Regular cardiac myocyte (primary cell): ENCODE results near the gene COX6B1. TPM values are rescaled to one million over a fixed set of nuclear protein-coding genes. Genes with fewer than 3 reads are reported as not detected.

Experiments used
- total RNA-seq: library from RNA; depleted of rRNA; stranded (reverse); fragments of >200 nt; gene quantifications from 2 replicates; pipeline ENCODE4 v1.2.3, GENCODE V29; 2014

Gene COX6B1
- total RNA-seq = 282 and 447 TPM in 2 replicates

DNA sequence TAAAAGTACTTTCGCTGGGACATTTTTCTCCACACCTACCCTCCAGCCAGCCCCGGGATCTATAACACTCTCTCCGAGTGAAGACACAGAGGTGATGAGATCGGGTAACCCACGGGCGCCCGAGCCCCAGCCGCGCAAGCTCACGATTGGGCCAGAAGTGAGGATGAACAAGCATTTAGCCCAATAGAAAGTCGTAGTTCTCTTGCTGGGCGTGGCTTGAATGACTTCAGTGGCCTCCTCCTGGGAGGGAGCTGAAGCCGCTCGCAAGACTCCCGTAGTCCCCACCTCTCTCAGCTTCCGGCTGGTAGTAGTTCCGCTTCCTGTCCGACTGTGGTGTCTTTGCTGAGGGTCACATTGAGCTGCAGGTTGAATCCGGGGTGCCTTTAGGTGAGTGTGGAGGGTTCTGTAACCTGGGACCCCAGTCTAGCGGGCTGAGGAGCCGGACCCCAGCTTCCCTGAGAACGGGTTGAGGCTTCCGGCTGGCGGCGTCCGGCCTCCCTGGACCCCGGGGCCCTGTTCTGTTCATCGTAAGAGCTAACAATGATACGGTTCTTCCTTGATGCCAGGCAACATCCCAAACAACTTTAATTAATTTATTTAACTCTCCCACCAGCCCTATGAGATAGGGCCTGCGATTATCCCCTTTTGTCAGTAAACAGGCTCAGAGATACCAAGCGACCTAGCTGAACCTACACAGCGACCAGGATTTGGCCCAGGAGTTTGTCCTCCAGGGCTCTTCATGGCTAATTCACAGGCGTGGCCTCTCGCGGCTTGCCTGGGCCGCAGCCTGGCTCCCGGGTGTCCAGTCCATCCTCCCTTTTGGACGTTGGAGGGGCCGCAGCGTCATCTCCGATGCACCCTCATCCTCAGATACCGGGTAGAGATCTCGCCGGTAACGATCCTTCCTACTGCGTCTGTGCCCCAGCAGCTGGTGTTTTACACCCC is at the start of gene COX6B1:
Gene COX6B1 (plus strand): TSS at position 307 of the 945 bp plus-strand sequence. CDS start 2,921 bp downstream, outside the sequence.

DNA sequence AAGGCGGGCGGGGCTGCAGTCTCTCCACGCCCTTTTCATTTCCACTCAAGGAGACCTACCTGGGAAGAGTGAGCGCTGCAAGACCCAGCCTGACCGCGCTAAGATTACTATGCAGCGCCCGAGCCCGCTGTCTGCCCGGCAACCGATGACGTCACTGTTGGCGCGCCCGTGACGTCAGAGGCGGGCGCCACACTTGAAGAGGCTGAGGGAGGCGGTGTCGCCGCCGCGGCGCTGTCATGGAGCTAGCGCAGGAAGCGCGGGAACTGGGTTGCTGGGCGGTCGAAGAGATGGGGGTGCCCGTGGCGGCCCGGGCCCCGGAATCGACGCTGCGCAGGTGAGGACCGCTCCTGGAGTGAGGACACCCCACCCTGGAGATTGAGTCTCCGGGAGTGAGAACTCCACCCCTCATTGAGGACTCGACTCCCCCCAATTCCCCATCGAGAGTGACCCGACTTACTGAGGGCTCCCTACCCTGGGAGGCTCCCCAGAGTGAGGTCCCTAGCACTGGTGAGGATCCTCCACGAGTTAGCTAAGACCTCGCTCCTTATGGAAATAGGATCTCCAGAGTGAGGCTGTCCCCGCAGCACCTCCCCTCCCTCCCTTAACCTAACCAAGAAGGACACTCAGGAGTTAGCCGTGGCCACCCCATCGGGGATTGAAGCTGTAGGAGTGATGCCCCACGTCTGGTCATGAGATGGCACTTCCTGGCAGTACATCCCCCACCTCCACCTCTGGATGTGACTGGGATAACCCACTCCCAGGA is 35.4 kb upstream of the COX6B1 start, which contains the start of gene HAUS5:
Gene HAUS5 (plus strand): TSS at position 177 of the 763 bp plus-strand sequence. CDS start 60 bp downstream, at position 237.

DNA sequence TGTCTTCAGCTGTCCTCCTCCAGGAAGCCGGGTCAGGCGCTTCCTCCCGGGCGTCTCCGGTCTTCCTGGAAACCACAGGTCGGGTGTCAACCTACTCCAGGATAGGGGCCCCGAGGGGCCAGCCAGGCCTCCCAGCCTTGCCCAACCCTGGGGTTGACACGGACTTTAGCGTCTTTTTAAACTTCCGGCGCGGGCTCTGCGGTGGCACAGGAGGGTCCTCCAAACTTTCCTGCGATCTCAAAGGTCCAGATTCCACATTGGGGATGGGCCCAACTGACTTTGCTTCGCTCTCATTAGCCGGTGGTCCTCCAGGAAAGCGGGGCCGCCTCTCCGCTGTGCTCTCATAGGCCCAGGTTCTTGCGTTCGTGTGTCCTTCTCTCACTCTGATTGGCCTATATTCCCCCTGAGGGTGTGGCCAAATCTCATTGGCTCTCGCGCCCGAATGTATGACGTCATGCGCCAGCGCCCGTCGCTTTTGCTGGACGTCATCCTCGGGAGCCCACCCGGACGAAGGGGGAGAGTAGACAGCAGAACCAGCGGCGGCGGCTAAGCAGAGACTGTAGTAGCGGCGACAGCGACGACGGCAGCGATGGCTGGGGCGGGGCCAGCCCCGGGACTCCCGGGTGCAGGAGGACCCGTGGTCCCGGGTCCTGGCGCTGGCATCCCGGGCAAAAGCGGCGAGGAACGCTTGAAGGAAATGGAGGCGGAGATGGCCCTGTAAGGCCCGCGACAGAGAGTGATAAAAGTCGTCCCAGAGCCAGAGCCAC is 19.4 kb upstream of the COX6B1 start, which contains the start of gene RBM42:
Gene RBM42 (plus strand): TSS at position 472 of the 767 bp plus-strand sequence. CDS start 118 bp downstream, at position 590.

GRCh38 chr19:35641515-35642151 is 6.5 kb upstream of the COX6B1 start, which contains the start of gene ETV2:
Gene ETV2 (plus strand): TSS chr19:35641745. CDS start chr19:35642461, 716 bp downstream.

DNA sequence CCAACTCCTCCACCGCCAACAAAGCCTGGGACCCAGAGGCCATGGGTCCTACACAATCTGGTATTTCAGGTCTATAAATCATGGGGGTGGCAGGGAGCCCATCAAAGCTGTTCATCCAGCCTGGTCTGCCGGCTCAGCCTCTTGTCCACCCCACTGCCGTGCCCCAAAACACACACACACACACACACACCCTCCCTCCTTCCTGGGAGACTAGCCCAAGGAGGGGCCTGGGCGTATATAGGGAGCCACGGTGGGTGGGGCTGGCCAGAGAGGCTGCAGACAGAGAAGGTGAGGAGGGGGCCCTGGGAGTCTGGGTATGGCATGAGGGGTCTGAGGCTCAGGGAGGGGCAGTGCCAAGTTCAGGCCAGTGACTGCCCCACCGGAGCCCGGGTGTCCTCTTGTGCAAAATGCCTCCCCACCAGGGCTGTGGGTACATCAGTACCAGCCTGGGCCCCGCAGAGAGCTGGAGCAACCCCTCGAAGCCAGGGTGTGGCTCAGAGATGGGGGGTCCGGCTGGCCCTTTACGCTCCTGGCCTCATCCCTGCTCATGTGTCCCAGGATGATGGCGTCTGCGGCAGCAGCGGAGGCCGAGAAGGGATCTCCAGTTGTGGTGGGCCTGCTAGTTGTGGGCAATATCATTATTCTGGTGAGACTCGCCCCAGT is 18.3 kb downstream of the COX6B1 start, which contains the start of gene UPK1A:
Gene UPK1A (plus strand): TSS at position 267 of the 663 bp plus-strand sequence. CDS start 296 bp downstream, at position 563.

GRCh38 chr19:35704218-35704617 is 56.1 kb downstream of the COX6B1 start, which contains the start of gene ZBTB32:
Gene ZBTB32 (plus strand): TSS chr19:35704558. CDS start chr19:35714627, 10,069 bp downstream.

Other genes starting within 250 kb of the COX6B1 start
- not detected in 2 replicates for gene FFAR2, start 200.1 kb upstream of the COX6B1 start, total RNA-seq
- gene KRTDAP, start 157.9 kb upstream of the COX6B1 start, total RNA-seq = not detected in 2 replicates
- gene DMKN, start 134.7 kb upstream of the COX6B1 start, total RNA-seq = 0.77 and 2.5 TPM in 2 replicates
- 0.19 and 2.0 TPM in 2 replicates for gene SBSN, start 120.0 kb upstream of the COX6B1 start, total RNA-seq
- not detected in 2 replicates for gene GAPDHS, start 114.9 kb upstream of the COX6B1 start, total RNA-seq
- 83.2 and 98.7 TPM in 2 replicates for gene TMEM147, start 102.7 kb upstream of the COX6B1 start, total RNA-seq
- gene ATP4A, start 84.7 kb upstream of the COX6B1 start, total RNA-seq = not detected in 2 replicates
- gene PMIS2, start 62.1 kb upstream of the COX6B1 start, total RNA-seq = not detected in 2 replicates
- 4.8 and 11.1 TPM in 2 replicates for gene HAUS5, start 35.6 kb upstream of the COX6B1 start, total RNA-seq
- 26.2 and 58.3 TPM in 2 replicates for gene RBM42, start 19.3 kb upstream of the COX6B1 start, total RNA-seq
- 0.19 and 0.28 TPM in 2 replicates for gene ETV2, start 6.6 kb upstream of the COX6B1 start, total RNA-seq
- under 0.01 TPM in 1 of 2 replicates, not detected in the other for gene UPK1A, start 18.2 kb downstream of the COX6B1 start, total RNA-seq
- gene ZBTB32, start 56.2 kb downstream of the COX6B1 start, total RNA-seq = not detected in 2 replicates
- 2.5 and 3.3 TPM in 2 replicates for gene KMT2B, start 69.7 kb downstream of the COX6B1 start, total RNA-seq
- 0.56 and 1.3 TPM in 2 replicates for gene IGFLR1, start 94.1 kb downstream of the COX6B1 start, total RNA-seq
- 7.3 and 7.9 TPM in 2 replicates for gene U2AF1L4, start 97.1 kb downstream of the COX6B1 start, total RNA-seq
- 15.1 and 17.5 TPM in 2 replicates for gene PSENEN, start 97.3 kb downstream of the COX6B1 start, total RNA-seq
- gene LIN37, start 100.3 kb downstream of the COX6B1 start, total RNA-seq = 10.5 and 11.0 TPM in 2 replicates
- 36.4 and 96.1 TPM in 2 replicates for gene HSPB6, start 108.7 kb downstream of the COX6B1 start, total RNA-seq
- 2.8 and 4.0 TPM in 2 replicates for gene PROSER3, start 109.9 kb downstream of the COX6B1 start, total RNA-seq
- 1.7 and 2.9 TPM in 2 replicates for gene ARHGAP33, start 127.2 kb downstream of the COX6B1 start, total RNA-seq
- not detected in 2 replicates for gene PRODH2, start 164.5 kb downstream of the COX6B1 start, total RNA-seq
- gene NPHS1, start 204.2 kb downstream of the COX6B1 start, total RNA-seq = not detected in 2 replicates
- gene KIRREL2, start 208.6 kb downstream of the COX6B1 start, total RNA-seq = 0.28 TPM in 1 of 2 replicates, not detected in the other
- 12.7 and 14.8 TPM in 2 replicates for gene APLP1, start 220.3 kb downstream of the COX6B1 start, total RNA-seq